ENCODE data around the gene PCED1B. TPM values are rescaled to one million over a fixed set of nuclear protein-coding genes. Genes with fewer than 3 reads are reported as not detected.

Gene PCED1B
- total RNA-seq, 1 donor from 2014 or later, result 3.1 TPM

DNA sequence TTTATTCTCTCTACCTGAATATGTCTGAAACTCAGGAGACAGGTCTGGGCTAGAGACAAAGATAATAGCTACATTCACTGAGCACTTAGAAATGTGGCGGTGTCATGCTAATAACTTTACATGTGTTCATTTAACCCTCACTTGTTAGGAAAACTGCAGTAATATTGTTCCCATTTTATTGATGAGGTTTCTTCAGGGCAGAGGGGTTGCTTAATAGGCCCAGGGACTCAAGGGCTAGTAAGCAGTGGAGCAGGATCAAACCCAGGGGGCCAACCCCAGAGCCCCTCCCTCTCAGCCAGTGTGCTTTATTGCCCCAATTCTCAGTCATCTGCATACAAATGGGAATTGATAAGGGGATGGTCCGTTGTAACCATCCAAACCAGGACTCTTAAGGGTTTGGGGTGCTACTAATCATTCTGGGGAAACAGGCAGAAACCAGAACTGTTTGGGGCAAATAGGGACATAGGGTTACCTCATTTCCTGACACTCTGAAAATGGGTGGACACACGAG lies 143.2 kb downstream of the PCED1B start:
- H3K4me3 Mint-ChIP-seq, result no peak overlapping the region
- no peak overlapping the region for H3K4me3 ChIP-seq
- no peak for DNase-seq (ENCODE audit: low spot score)
- H3K27ac ChIP-seq, result no peak overlapping the region
- no peaks in the 10 kb centered on the region for H4K20me1 ChIP-seq (ENCODE audit: low read depth)
- peak overlapping the region; percentile 67 for H2AFZ ChIP-seq (replicated peaks)
- peak overlapping the region; percentile 95 for H3K27ac Mint-ChIP-seq
- TF ChIP-seq EZH2 (IDR thresholded peaks at IDR 0.05) (no peak), EZH2phosphoT487 (IDR thresholded peaks at IDR 0.05) (no peak)
- TF ChIP-seq, protein P1, sequence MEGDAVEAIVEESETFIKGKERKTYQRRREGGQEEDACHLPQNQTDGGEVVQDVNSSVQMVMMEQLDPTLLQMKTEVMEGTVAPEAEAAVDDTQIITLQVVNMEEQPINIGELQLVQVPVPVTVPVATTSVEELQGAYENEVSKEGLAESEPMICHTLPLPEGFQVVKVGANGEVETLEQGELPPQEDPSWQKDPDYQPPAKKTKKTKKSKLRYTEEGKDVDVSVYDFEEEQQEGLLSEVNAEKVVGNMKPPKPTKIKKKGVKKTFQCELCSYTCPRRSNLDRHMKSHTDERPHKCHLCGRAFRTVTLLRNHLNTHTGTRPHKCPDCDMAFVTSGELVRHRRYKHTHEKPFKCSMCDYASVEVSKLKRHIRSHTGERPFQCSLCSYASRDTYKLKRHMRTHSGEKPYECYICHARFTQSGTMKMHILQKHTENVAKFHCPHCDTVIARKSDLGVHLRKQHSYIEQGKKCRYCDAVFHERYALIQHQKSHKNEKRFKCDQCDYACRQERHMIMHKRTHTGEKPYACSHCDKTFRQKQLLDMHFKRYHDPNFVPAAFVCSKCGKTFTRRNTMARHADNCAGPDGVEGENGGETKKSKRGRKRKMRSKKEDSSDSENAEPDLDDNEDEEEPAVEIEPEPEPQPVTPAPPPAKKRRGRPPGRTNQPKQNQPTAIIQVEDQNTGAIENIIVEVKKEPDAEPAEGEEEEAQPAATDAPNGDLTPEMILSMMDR (IDR thresholded peaks at IDR 0.05), result no peak
- H3K4me1 ChIP-seq, result peaks cover 16% of the 10 kb centered on the region
- H3K36me3 Mint-ChIP-seq, result no peaks in the 10 kb centered on the region
- H3K9me3 ChIP-seq (ENCODE audit: low read depth), result no peaks in the 10 kb centered on the region
- no peaks in the 10 kb centered on the region for H3K27me3 Mint-ChIP-seq (ENCODE audit: insufficient read depth, low read depth)
- H3F3A ChIP-seq (ENCODE audit: low read depth), result peaks cover 19% of the 10 kb centered on the region
- peak overlapping the region; percentile 64 for H3K4me2 ChIP-seq
- H3K79me2 ChIP-seq (ENCODE audit: low read depth), result no peaks in the 10 kb centered on the region
- no peaks in the 10 kb centered on the region for H3K36me3 ChIP-seq
- no peaks in the 10 kb centered on the region for H3K27me3 ChIP-seq
- peaks cover 15% of the 10 kb centered on the region for H3K4me1 Mint-ChIP-seq
- H3K9me3 Mint-ChIP-seq, result no peaks in the 10 kb centered on the region
- H3K9ac ChIP-seq, result no peak overlapping the region

DNA sequence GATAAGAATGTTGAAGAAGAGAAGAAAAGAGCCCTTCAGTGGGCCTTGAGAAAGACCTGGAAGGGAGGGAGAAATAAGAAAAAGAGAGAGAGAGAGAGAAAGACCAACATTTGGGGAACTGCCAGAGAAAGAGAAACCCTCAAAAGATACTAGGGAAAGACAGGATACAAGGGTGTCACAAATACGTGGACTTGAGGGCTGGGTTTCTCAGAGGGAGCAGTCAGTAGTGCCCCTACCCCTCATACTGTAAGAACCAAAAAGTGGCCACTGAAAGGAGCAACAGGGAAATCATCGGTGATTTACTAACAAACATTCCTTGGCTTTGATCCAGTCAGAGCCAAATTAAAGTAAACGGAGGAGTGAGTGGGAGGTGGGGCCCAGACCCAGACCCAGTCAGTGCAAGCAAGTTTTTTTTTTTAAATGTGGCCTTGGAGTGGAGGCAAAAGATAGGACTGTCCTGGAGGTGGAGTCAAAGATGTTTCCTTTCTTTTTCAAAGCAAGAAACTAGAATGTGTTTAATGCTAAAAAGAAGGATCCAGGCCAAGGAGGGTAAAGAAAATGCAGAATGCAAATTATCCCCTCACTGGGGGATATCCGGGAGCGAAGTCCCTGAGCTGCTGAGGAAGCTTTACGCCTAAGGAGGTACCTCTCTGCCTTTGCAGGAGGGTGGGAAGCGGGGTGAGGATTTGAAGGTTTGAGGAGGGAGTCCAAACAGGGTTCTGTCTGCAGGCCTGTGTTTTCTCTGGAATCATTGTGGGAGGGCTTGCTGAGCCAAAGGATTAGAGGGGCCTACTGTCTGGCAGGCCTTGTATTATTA lies 143.8 kb downstream of the PCED1B start:
- H3K27ac ChIP-seq, result peak overlapping the region; percentile 32
- peaks cover 16% of the 10 kb centered on the region for H3K4me1 ChIP-seq
- DNase-seq (ENCODE audit: low spot score), result peak; percentile 50
- H3K4me3 Mint-ChIP-seq, result peak overlapping the region; percentile 9
- H3K9me3 Mint-ChIP-seq, result no peaks in the 10 kb centered on the region
- no peak overlapping the region for H3K9ac ChIP-seq
- H3K36me3 ChIP-seq, result no peaks in the 10 kb centered on the region
- H3K36me3 Mint-ChIP-seq, result no peaks in the 10 kb centered on the region
- H3K9me3 ChIP-seq (ENCODE audit: low read depth), result no peaks in the 10 kb centered on the region
- no peak overlapping the region for H3K4me3 ChIP-seq
- peaks cover 19% of the 10 kb centered on the region for H3F3A ChIP-seq (ENCODE audit: low read depth)
- H3K4me2 ChIP-seq, result peak overlapping the region; percentile 64
- H3K27me3 Mint-ChIP-seq (ENCODE audit: insufficient read depth, low read depth), result peaks cover 2% of the 10 kb centered on the region
- H3K27me3 ChIP-seq, result no peaks in the 10 kb centered on the region
- H4K20me1 ChIP-seq (ENCODE audit: low read depth), result no peaks in the 10 kb centered on the region
- peak overlapping the region; percentile 95 for H3K27ac Mint-ChIP-seq
- no peaks in the 10 kb centered on the region for H3K79me2 ChIP-seq (ENCODE audit: low read depth)
- H3K4me1 Mint-ChIP-seq, result peaks cover 15% of the 10 kb centered on the region
- peak overlapping the region; percentile 67 for H2AFZ ChIP-seq (replicated peaks)
- TF ChIP-seq, protein P1 (IDR thresholded peaks at IDR 0.05), result no peak
- TF ChIP-seq EZH2phosphoT487 (IDR thresholded peaks at IDR 0.05) (no peak), EZH2 (IDR thresholded peaks at IDR 0.05) (no peak)

DNA sequence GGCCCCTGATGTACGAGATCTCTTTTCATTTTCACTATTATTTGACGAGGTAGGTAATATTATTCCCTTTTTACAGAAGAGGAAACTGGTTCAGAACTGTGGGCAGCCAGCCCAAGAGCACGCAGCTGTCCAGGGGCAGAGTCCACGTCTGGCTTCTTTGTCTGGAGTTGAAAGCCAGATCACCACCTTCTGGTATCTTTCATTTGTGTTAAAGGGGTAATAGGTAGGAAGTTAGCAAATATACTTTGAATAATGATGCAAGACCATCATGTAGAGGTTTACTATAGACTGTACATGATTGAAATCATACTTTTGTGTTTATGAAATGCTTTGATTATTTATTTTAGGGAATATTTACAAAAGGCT lies 144.4 kb downstream of the PCED1B start:
- Histone ChIP-seq H2AFZ (replicated peaks) (peak overlapping the region; percentile 67), H3K27me3 (no peaks in the 10 kb centered on the region), H3K4me2 (peak overlapping the region; percentile 64), H3K79me2 (ENCODE audit: low read depth) (no peaks in the 10 kb centered on the region), H3K36me3 (no peaks in the 10 kb centered on the region), H3K9ac (no peak overlapping the region), H3K4me3 (no peak overlapping the region), H3F3A (ENCODE audit: low read depth) (peaks cover 19% of the 10 kb centered on the region), H3K27ac (peak overlapping the region; percentile 32), H4K20me1 (ENCODE audit: low read depth) (no peaks in the 10 kb centered on the region), H3K4me1 (peaks cover 16% of the 10 kb centered on the region), H3K9me3 (ENCODE audit: low read depth) (no peaks in the 10 kb centered on the region)
- Mint-ChIP-seq H3K4me1 (peaks cover 15% of the 10 kb centered on the region), H3K9me3 (no peaks in the 10 kb centered on the region), H3K36me3 (no peaks in the 10 kb centered on the region), H3K4me3 (no peak overlapping the region), H3K27me3 (ENCODE audit: insufficient read depth, low read depth) (peaks cover 2% of the 10 kb centered on the region), H3K27ac (peak overlapping the region; percentile 95)
- DNase-seq (ENCODE audit: low spot score), result no peak
- TF ChIP-seq EZH2 (IDR thresholded peaks at IDR 0.05), result no peak
- TF ChIP-seq, protein P1 (IDR thresholded peaks at IDR 0.05), result no peak
- TF ChIP-seq EZH2phosphoT487 (IDR thresholded peaks at IDR 0.05), result no peak

Measured in neural progenitor cell (in vitro differentiated cells).